DND-41 (cell line): ENCODE results near the gene ADORA2A.

Source experiments
- ATAC-seq: fragments of 200-7000 bp; cut with Tn5 transposase; 3 replicates; pipeline ENCODE4 v1.9.1; 2021; ENCODE audit warnings: low read depth; ENCODE audit not compliant: insufficient read depth
- DNase-seq: peaks from one replicate; pipeline ENCODE4 v3.0.0-alpha.2; 2020
- H2AFZ ChIP-seq: 2 replicates; pipeline ENCODE4 v1.6.0; 2012; ENCODE audit warnings: low read depth, low read length
- H3K27ac ChIP-seq: 2 replicates; pipeline ENCODE4 v1.5.1; 2012; ENCODE audit warnings: low read length, inconsistent platforms
- H3K27me3 ChIP-seq: fragments of 200-600 bp; sonication (generic); 2 replicates; pipeline ENCODE4 v1.6.0; 2012; ENCODE audit warnings: low read length, mild to moderate bottlenecking, inconsistent platforms; ENCODE audit not compliant: insufficient read depth, poor library complexity
- H3K36me3 ChIP-seq: 2 replicates; pipeline ENCODE4 v1.5.1; 2012; ENCODE audit warnings: low read length, inconsistent platforms; ENCODE audit not compliant: insufficient read depth
- H3K4me1 ChIP-seq: 2 replicates; pipeline ENCODE4 v1.5.1; 2012; ENCODE audit warnings: mild to moderate bottlenecking, low read length; ENCODE audit not compliant: insufficient read depth
- H3K4me2 ChIP-seq: 2 replicates; pipeline ENCODE4 v1.6.0; 2012; ENCODE audit warnings: mild to moderate bottlenecking, moderate library complexity, low read length, inconsistent platforms; ENCODE audit not compliant: insufficient read depth
- H3K4me3 ChIP-seq, 2 experiments: fragments of 200-600 bp in 1 of 2; shearing (Covaris generic) in 1 of 2; 2 replicates each; pipeline ENCODE4 v1.5.1; 2012 to 2016; ENCODE audit warnings: inconsistent platforms in 2 of 2, low read length in 2 of 2, mild to moderate bottlenecking in 2 of 2, low read depth in 1 of 2, moderate library complexity in 1 of 2
- H3K79me2 ChIP-seq: 2 replicates; pipeline ENCODE4 v1.6.0; 2012; ENCODE audit warnings: low read length, inconsistent platforms; ENCODE audit not compliant: insufficient read depth
- H3K9ac ChIP-seq: 2 replicates; pipeline ENCODE4 v1.6.0; 2012; ENCODE audit warnings: low read depth, mild to moderate bottlenecking, inconsistent platforms, low read length, moderate library complexity
- H3K9me3 ChIP-seq: 2 replicates; pipeline ENCODE4 v1.5.1; 2012; ENCODE audit warnings: low read length, moderate library complexity, mild to moderate bottlenecking, inconsistent platforms; ENCODE audit not compliant: insufficient read depth, severe bottlenecking
- H4K20me1 ChIP-seq: 2 replicates; pipeline ENCODE4 v1.6.0; 2012; ENCODE audit warnings: low read length; ENCODE audit not compliant: insufficient read depth
- CTCF ChIP-seq: IDR thresholded peaks from 2 replicates; pipeline ENCODE4 v1.5.1; 2012; ENCODE audit warnings: borderline replicate concordance, low read length, moderate library complexity, mild to moderate bottlenecking; ENCODE audit not compliant: poor library complexity, severe bottlenecking; ENCODE audit errors: extremely low read depth
- EZH2 ChIP-seq: IDR thresholded peaks from 3 replicates; pipeline ENCODE4 v1.6.1; 2012; ENCODE audit warnings: borderline replicate concordance, low read depth, mild to moderate bottlenecking, moderate library complexity, low read length, inconsistent platforms; ENCODE audit not compliant: severe bottlenecking

The ADORA2A gene

GRCh38 chr22:24418786-24419474, 8.5 kb upstream of the ADORA2A start:
- H3K27me3 ChIP-seq: no peaks in the 10 kb centered on the region
- H3K4me3 ChIP-seq: no peak overlapping the region
- H3K4me2 ChIP-seq: no peak overlapping the region
- DNase-seq: no peak
- H3K27ac ChIP-seq: peak overlapping the region; percentile 51
- ATAC-seq: no peak
- peaks cover 4% of the 10 kb centered on the region; the same call in 1 of the 2 replicates for H4K20me1 ChIP-seq
- H3K4me1 ChIP-seq: no peaks in the 10 kb centered on the region
- H3K9ac ChIP-seq: no peak overlapping the region
- H3K9me3 ChIP-seq: no peaks in the 10 kb centered on the region
- no peak overlapping the region for H2AFZ ChIP-seq
- no peak for TF ChIP-seq EZH2
- TF ChIP-seq CTCF: no peak
- H3K79me2 ChIP-seq: no peaks in the 10 kb centered on the region
- H3K36me3 ChIP-seq: peaks cover 34% of the 10 kb centered on the region

GRCh38 chr22:24419475-24419850, 7.9 kb upstream of the ADORA2A start:
- H3K4me1 ChIP-seq: no peaks in the 10 kb centered on the region
- no peak overlapping the region for H3K4me2 ChIP-seq
- H3K36me3 ChIP-seq: peaks cover 29% of the 10 kb centered on the region
- H2AFZ ChIP-seq: no peak overlapping the region
- H3K9me3 ChIP-seq: no peaks in the 10 kb centered on the region
- peak overlapping the region; percentile 51 for H3K27ac ChIP-seq
- DNase-seq (no peak), ATAC-seq (0 out of 3 replicates have a peak, but pooled peaks have one; percentile 10)
- no peaks in the 10 kb centered on the region for H3K79me2 ChIP-seq
- no peaks in the 10 kb centered on the region for H3K27me3 ChIP-seq
- H3K9ac ChIP-seq: no peak overlapping the region
- H4K20me1 ChIP-seq: peaks cover 4% of the 10 kb centered on the region; the same call in 1 of the 2 replicates
- no peak for TF ChIP-seq EZH2
- no peak for TF ChIP-seq CTCF
- no peak overlapping the region for H3K4me3 ChIP-seq

- H3K9ac ChIP-seq: no peak overlapping the region
- H2AFZ ChIP-seq: no peak overlapping the region
- peaks cover 4% of the 10 kb centered on the region; the same call in 1 of the 2 replicates for H4K20me1 ChIP-seq
- DNase-seq (no peak), ATAC-seq (0 out of 3 replicates have a peak, but pooled peaks have one; percentile 21)
- no peak overlapping the region for H3K4me3 ChIP-seq
- peaks cover 7% of the 10 kb centered on the region for H3K4me1 ChIP-seq
- no peaks in the 10 kb centered on the region for H3K27me3 ChIP-seq
- H3K9me3 ChIP-seq: no peaks in the 10 kb centered on the region
- peak overlapping the region; percentile 62; the same call in 1 of the 2 replicates for H3K27ac ChIP-seq
- no peak for TF ChIP-seq EZH2
- no peak for TF ChIP-seq CTCF
- peaks cover 20% of the 10 kb centered on the region for H3K36me3 ChIP-seq
- H3K79me2 ChIP-seq: no peaks in the 10 kb centered on the region
- no peak overlapping the region for H3K4me2 ChIP-seq
Measured at GRCh38 chr22:24420072-24420976, 7.1 kb upstream of the ADORA2A start.
